IMR-90 (cell line): ENCODE measurements around the gene ITPK1. TPM values are rescaled to one million over a fixed set of nuclear protein-coding genes. Genes with fewer than 3 reads are reported as not detected.

Experiments used
- ELK1 ChIP-seq: fragments of 150-350 bp; IDR thresholded peaks from 2 replicates; pipeline ENCODE4 v1.6.1; 2016; ENCODE audit warnings: low read depth, mild to moderate bottlenecking, low read length, moderate library complexity, borderline replicate concordance
- MAFK ChIP-seq: IDR thresholded peaks from 2 replicates; pipeline ENCODE4 v1.6.1; 2012; ENCODE audit warnings: low read depth, low read length, improper control_type of control experiment
- USF2 ChIP-seq: fragments of 150-350 bp; IDR thresholded peaks from 2 replicates; pipeline ENCODE4 v1.6.1; 2017; ENCODE audit warnings: mild to moderate bottlenecking, antibody characterized with exemption, low read length, low read depth
- polyA plus RNA-seq, 3 experiments: library from polyadenylated mRNA; depleted of rRNA; stranded (reverse); fragments of >200 nt; gene quantifications; 2 replicates each; pipeline ENCODE4 v1.2.3, GENCODE V29; 2012; ENCODE audit warnings: low replicate concordance in 1 of 3
- total RNA-seq: library from RNA; depleted of rRNA; stranded (reverse); fragments of >200 nt; gene quantifications from 2 replicates; pipeline ENCODE4 v1.2.3, GENCODE V29; 2012

The ITPK1 gene
- total and polyA plus RNA-seq, 2 of the 4 experiments (the other 2 are of a cell fraction): 21.7 to 26.9 TPM

- TF ChIP-seq ELK1: no peak
- TF ChIP-seq MAFK: no peak
- no peak for TF ChIP-seq USF2
Measured at GRCh38 chr14:92958373-92959188, 157.1 kb downstream of the ITPK1 start (continued).
